ENCODE data around the gene STK35.

Gene STK35

DNA sequence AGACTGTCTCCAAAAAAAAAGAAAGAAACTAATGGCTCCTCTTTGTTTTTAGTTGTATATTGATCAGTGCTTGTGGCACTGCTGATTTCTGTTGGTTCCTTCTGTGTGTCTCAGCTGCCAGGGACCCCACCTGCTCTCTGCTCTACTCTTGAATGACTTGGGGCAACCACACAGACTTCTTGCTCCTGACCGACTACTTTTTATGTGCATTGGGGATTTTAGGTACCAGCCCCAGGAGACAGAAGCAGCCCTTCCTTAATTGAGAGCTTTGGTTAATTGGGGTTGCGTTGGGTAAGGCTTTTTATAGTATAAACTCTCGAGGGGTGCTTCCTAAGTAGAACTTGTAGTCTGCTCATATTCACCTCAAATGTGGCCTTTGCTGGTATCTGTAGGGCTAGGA lies 6.9 kb downstream of the STK35 start:
- no peak for DNase-seq

- no peak for DNase-seq
Observed at GRCh38 chr20:2108987-2109386, 7.4 kb downstream of the STK35 start.

- DNase-seq: peak; percentile 11
Observed at GRCh38 chr20:2109425-2110210, 8.0 kb downstream of the STK35 start.

DNA sequence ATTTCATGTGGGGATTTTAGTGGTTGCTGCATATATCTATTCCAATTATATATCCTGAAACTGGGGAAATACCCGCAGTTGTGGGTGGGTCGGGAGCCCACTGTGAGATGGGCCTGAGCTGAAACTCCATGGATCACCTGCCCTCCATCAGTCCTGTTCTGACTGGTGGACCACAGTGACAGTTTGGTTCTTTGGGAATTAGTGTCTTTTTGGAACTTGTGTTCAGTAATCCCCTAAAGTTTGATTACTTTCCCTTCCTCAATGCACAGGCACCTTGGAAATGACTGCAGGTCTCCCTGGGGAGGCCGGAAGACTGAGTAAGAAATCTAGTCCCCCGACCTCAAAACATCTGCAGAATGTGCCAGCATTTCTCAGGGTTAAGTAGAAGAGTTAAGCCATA lies 11.3 kb downstream of the STK35 start:
- DNase-seq: no peak

DNA sequence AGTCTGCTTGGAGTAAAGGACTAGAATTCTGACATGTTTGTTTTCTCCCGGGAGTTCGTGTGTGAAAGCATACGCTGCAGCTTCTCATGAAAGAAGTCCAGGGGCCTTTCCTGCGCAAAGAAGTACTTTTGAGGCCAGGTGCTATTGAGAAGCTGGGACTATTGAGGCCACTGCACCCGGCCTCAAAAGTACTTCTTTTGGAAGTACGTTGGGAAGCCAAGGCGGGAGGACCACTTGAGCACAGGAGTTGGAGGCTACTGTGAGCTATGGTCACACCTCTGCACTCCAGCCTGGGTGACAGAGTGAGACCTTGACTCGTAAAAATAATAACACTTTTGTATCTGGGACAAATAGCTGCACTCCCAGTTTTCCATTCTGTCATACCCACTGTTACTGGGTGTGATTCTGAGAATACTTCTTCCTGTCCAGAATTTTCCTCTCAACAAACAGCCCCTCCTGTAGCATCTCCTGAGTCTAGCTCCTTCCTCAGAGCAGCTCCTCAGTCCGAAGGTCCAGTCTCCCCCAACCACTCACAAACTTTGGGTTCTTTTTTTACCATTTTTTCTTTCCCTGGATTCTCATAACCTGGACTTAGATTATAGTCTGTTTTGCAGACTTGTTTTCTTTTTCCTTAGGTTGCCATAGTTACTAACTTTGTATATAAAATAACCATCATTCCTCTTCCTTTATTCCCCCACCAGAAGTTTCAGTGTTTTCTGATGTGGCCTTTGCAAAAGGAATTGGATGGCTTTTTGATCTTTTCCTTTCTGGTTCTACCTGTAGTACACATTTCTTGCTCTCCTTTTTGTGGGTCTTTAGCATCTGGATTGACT lies 12.7 kb downstream of the STK35 start:
- no peak for DNase-seq

DNA sequence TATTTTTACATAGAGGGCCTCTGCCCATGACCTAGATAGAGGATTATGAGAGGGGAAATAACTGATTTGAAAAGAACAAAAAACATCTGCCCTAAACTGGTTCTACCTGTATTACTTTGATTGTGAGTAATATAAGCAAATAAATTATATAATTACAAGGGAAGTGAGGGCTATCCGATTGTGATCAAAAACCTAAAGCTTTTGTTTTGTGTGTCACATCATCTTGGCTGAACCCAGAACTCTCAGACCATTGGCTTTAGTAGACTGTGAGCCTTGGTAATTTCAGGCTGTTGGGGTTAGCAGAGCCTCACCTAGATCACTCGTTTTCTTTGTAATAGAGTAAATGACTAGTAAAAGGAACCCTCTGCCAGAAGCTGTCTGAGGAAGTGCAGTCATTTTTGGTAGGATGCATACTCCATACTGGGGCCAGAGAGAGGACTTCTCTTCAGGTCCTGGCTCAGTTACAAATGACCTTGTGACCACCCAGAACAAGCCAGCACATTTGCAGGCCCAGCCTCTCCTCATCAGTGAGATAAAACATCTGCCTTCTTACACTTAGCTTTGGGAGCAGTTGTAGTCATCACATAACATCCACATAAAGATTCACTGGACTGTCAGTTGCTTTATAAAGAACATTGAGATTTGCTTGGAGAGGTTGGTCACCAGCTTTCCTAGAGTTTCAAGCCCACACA lies 13.5 kb downstream of the STK35 start:
- no peak for DNase-seq

- DNase-seq: no peak
Observed at GRCh38 chr20:2116170-2116940, 14.7 kb downstream of the STK35 start.

GRCh38 chr20:2118783-2119182 lies 17.2 kb downstream of the STK35 start:
- no peak for DNase-seq

GRCh38 chr20:2122936-2123335 lies 21.3 kb downstream of the STK35 start:
- DNase-seq: no peak

GRCh38 chr20:2123720-2124119 lies 22.1 kb downstream of the STK35 start:
- no peak for DNase-seq

DNA sequence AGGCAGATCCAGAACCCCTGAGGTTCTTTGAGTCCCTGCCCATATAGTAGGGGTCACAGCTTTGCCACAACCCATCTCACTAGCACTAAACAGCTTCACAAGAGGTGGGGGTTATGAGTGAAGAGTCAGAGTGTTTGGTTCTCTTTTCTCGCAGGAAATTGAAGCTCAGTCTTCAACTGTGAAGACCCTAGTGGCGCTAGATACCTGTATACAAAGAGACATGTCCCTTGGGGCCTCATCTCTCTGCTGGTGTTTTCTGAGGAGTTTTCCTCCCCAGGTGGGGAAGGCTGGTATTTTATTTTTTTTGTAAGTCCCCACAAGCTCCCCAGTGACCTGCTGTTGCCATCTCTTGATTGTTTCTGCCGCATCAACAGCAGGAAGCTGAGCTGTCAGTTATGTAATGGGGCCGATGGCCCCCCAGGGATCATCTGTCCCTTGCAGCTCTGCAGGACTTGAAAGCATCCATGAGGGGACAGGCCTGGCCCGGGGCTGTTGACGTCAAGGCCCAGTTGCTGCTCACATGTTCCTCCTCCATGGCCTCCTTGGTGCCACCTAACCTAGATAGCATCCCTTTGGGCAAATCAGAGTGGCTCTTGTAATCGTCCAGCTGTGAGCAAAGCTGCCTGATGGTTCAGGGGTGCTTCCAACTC lies 23.1 kb downstream of the STK35 start:
- DNase-seq: no peak

DNA sequence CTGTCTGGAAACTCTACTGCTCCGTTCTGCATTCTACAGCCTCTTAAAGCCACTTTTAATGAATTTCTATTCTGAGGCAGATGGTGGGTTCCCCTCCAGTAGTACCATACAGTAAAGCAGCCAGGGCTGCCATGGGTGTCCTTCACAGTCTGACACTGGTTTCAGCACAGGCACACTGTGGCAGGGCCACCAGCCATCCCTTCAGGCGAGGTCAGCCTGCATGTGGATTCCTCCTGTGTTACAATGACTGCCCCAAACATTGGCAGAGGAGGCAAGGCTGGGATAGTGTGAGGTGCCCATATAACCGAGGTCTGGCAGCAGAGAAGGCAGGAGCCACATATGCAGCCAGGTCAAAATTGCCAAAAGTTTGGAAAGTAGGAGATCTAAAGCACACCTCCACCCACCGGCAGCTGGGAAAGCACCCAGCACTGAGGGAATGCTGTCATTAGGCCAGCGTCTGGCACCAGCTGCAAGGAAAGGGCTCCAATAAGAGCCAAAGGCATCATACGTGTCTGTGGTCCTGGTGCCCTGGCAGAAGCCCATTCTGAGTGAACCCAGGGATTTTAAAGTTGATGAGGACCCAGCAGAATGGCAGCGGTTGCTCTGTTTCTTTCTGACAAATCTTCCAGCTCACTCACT lies 24.0 kb downstream of the STK35 start:
- DNase-seq: no peak

DNA sequence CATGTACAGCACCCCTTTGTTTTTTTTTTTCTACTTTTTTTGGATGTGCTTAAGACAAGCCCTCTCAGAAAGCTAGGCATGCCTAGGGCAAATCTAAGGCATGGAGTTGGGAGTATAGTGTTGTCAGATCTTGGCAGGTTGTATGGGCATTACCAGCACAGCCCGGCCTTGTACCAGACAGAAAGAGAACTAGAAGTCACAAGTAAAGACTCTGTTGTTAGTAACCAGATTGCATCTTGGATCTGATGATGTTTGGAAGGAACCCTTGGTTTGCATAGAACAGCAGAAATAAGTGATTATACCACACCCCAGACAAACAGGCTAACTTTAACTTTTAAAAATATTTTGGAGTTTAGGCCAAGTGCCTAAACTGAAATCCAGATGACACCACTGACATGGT lies 25.6 kb downstream of the STK35 start:
- DNase-seq: no peak

- DNase-seq: no peak
Observed at GRCh38 chr20:2128542-2128941, 26.9 kb downstream of the STK35 start.

DNA sequence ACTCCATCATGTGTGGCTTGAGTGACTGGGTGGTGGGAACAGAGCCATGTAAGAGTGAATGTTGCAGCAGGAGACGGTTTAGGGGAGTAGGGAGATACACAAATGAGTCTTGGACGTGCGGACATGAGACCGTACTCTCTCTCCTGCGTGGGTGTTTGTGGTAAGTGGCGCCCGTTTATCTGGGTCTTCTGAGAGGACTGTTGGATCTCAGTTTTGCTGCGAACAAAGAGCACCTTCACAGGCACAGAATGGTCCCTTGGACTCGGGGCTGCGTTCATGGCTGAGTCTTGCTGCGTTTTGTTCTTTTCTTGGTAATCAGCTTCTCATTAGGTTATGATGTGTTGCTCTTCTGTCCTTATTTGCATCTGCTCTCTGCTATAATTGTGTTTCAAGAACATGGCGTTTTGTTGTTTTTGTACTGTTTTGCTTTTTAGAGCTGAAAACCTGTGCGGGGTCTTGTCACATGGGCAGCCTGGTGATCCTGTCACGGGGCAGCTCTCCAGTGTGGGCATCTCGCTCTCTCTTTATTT lies 28.5 kb downstream of the STK35 start:
- DNase-seq: no peak

GRCh38 chr20:2130683-2131082 lies 29.1 kb downstream of the STK35 start:
- no peak for DNase-seq

GRCh38 chr20:2131366-2131765 lies 29.7 kb downstream of the STK35 start:
- no peak for DNase-seq

DNA sequence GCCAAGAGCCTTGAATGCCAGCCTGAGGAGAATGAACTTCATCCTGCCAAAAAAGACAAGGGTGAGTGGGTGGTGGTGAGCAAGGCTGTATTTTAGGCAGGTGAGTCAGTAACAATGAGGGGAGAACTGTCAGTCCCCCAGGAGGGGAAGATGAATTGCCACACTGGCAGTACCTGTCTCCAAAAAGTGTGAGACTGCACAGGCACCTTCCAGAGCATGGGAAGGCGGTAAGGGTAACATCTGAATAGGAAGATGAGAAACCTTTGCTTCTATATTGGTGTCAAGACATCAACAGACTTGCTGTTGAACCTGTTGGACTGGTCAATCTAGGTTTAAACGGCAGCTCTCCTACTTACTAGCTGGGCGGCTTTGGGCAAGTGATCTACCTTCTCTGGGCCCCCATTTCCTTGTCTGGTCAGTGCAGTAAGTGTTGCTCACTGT lies 30.9 kb downstream of the STK35 start:
- no peak for DNase-seq

- no peak for DNase-seq
Observed at GRCh38 chr20:2133318-2134183, 31.9 kb downstream of the STK35 start.

DNA sequence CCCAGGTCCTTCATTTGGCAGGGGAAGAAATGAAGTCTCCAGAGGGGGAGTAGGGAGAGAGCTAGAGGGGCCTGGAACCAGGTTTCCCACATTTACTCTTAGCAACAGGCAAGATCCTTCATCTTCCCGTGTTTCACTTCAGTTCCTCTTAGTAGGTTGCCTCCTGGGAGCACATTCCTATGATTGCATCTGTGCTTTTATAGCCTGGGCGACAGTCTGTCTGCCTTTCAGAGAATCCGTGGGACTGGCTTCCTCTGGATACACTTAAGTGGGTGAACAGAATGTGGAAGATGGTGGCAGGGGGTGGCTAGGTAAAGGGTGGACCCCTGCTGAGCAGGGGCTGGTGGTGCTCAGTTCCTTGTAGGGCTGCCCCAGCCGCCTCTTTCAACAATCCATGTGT lies 33.4 kb downstream of the STK35 start:
- no peak for DNase-seq

DNA sequence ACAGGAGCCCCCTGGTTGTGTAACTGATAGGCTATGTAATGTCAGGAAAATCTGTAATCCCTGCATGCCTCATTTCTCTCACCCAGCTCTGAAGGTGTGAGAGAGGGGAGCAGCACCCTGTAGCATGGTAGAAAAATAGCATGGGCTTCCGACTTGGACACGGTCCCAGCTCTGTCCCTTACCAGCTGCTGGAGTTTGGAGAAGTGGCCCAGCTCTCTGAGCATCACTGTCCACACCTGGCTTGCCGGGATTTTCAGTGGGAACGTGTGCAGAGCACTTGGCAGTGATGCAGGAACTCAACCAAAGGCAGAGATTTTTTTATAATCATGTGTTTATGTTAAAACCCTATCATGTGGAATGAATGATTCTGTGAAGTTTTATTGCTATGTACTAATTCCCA lies 34.6 kb downstream of the STK35 start:
- DNase-seq: no peak

Data from CD4-positive, alpha-beta T cell treated with Interleukin-10 for 1 hour (primary cell).